Trophoblast cell (in vitro differentiated cells and primary cell): ENCODE data around the gene SLIRP.

ENCODE experiments used
- DNase-seq, 2 donors: peaks; one replicate each; pipeline ENCODE4 v3.0.0-alpha.2; 2016
- H2AFZ ChIP-seq: 2 replicates; pipeline ENCODE4 v1.6.1; 2013; ENCODE audit warnings: low read length, moderate library complexity, mild to moderate bottlenecking; ENCODE audit not compliant: insufficient read depth, poor library complexity
- H2AK5ac ChIP-seq: 2 replicates; pipeline ENCODE4 v1.6.1; 2013; ENCODE audit warnings: mild to moderate bottlenecking, low read length
- H2BK120ac ChIP-seq: 2 replicates; pipeline ENCODE4 v1.6.1; 2013; ENCODE audit warnings: low read length, mild to moderate bottlenecking, moderate library complexity; ENCODE audit not compliant: insufficient read depth, poor library complexity
- H2BK12ac ChIP-seq: 2 replicates; pipeline ENCODE4 v1.6.1; 2013; ENCODE audit warnings: mild to moderate bottlenecking, low read length, moderate library complexity
- H2BK5ac ChIP-seq: 2 replicates; pipeline ENCODE4 v1.6.1; 2013; ENCODE audit warnings: low read length, low read depth, moderate library complexity, mild to moderate bottlenecking; ENCODE audit not compliant: poor library complexity
- H3K14ac ChIP-seq: 2 replicates; pipeline ENCODE4 v1.6.1; 2013; ENCODE audit warnings: mild to moderate bottlenecking, low read length
- H3K18ac ChIP-seq: 2 replicates; pipeline ENCODE4 v1.6.1; 2013; ENCODE audit warnings: mild to moderate bottlenecking, low read length
- H3K23ac ChIP-seq: 2 replicates; pipeline ENCODE4 v1.6.1; 2013; ENCODE audit warnings: low read length
- H3K27ac ChIP-seq: 2 replicates; pipeline ENCODE4 v1.5.1; 2013; ENCODE audit warnings: low read depth, mild to moderate bottlenecking, inconsistent platforms, low read length, moderate library complexity
- H3K27me3 ChIP-seq: 2 replicates; pipeline ENCODE4 v1.6.1; 2013; ENCODE audit warnings: inconsistent platforms, mild to moderate bottlenecking, low read length, moderate library complexity; ENCODE audit not compliant: insufficient read depth
- H3K36me3 ChIP-seq, 2 experiments: 1 replicate in 1 of 2; 2 replicates in 1 of 2; pipeline ENCODE4 v1.6.1; 2013; ENCODE audit warnings: low read length in 2 of 2, mild to moderate bottlenecking in 2 of 2, moderate library complexity in 1 of 2; ENCODE audit not compliant: insufficient read depth in 2 of 2, control insufficient read depth in 1 of 2
- H3K4ac ChIP-seq: 2 replicates; pipeline ENCODE4 v1.6.1; 2013; ENCODE audit warnings: low read depth, mild to moderate bottlenecking, low read length, moderate library complexity
- H3K4me1 ChIP-seq, 2 experiments: 1 replicate in 1 of 2; 2 replicates in 1 of 2; pipeline ENCODE4 v1.6.1; 2013; ENCODE audit warnings: low read length in 2 of 2, mild to moderate bottlenecking in 2 of 2, moderate library complexity in 1 of 2; ENCODE audit not compliant: insufficient read depth in 2 of 2, control insufficient read depth in 1 of 2
- H3K4me2 ChIP-seq: 2 replicates; pipeline ENCODE4 v1.6.1; 2013; ENCODE audit warnings: inconsistent platforms, mild to moderate bottlenecking, low read length, moderate library complexity
- H3K4me3 ChIP-seq: 2 replicates; pipeline ENCODE4 v1.5.1; 2013; ENCODE audit warnings: mild to moderate bottlenecking, low read depth, low read length, inconsistent platforms
- H3K79me1 ChIP-seq: one replicate; pipeline ENCODE4 v1.6.1; 2013; ENCODE audit warnings: low read length
- H3K79me2 ChIP-seq: 2 replicates; pipeline ENCODE4 v1.6.1; 2013; ENCODE audit warnings: low read length, mild to moderate bottlenecking; ENCODE audit not compliant: control insufficient read depth, insufficient read depth, poor library complexity
- H3K9ac ChIP-seq: 2 replicates; pipeline ENCODE4 v1.6.1; 2013; ENCODE audit warnings: mild to moderate bottlenecking, low read length
- H3K9me3 ChIP-seq: 2 replicates; pipeline ENCODE4 v1.6.1; 2013; ENCODE audit warnings: low read depth, mild to moderate bottlenecking, control low read depth, inconsistent platforms, low read length; ENCODE audit not compliant: insufficient read depth
- H4K12ac ChIP-seq: 2 replicates; pipeline ENCODE4 v1.6.1; 2013; ENCODE audit warnings: low read depth, mild to moderate bottlenecking, low read length, moderate library complexity
- H4K8ac ChIP-seq: 2 replicates; pipeline ENCODE4 v1.6.1; 2013; ENCODE audit warnings: low read depth, mild to moderate bottlenecking, low read length, moderate library complexity
- H4K91ac ChIP-seq: one replicate; pipeline ENCODE4 v1.6.1; 2013; ENCODE audit warnings: low read depth, mild to moderate bottlenecking, low read length, moderate library complexity
- WGBS: extraction: QIAGEN DNeasy Blood & Tissue Kit; methylation state at CpG from one replicate; pipeline ENCODE4 v1.1.7; 2013; ENCODE audit warnings: missing lambda C conversion rate; ENCODE audit not compliant: insufficient read length, insufficient coverage; ENCODE audit errors: extremely low coverage; 5-methylcytosine and 5-hydroxymethylcytosine counted together

SLIRP gene

GRCh38 chr14:77763316-77763715 is 55.4 kb downstream of the SLIRP start:
- Histone ChIP-seq H4K91ac (no peak overlapping the region), H3K4me2 (no peak overlapping the region), H2AFZ (no peak overlapping the region), H4K12ac (no peak overlapping the region), H2AK5ac (no peak overlapping the region), H3K79me1 (peaks cover 4% of the 10 kb centered on the region), H3K9me3 (no peaks in the 10 kb centered on the region), H2BK120ac (no peak overlapping the region), H3K23ac (no peak overlapping the region), H3K14ac (no peak overlapping the region), H3K27ac (no peak overlapping the region), H4K8ac (no peak overlapping the region), H3K79me2 (peaks cover 4% of the 10 kb centered on the region), H3K9ac (no peak overlapping the region), H2BK5ac (no peak overlapping the region), H3K4me1 (no peaks in the 10 kb centered on the region), H3K36me3 (no peaks in the 10 kb centered on the region), H3K4ac (no peak overlapping the region), H3K27me3 (no peaks in the 10 kb centered on the region), H3K4me3 (no peak overlapping the region), H2BK12ac (no peak overlapping the region), H3K18ac (no peak overlapping the region)
- DNase-seq, result no peak
- WGBS, result no CpG with 5 or more reads among the region's 1 CpG

GRCh38 chr14:77763978-77764377 is 56.1 kb downstream of the SLIRP start:
- Histone ChIP-seq H3K4me2 (no peak overlapping the region), H3K79me2 (peaks cover 4% of the 10 kb centered on the region)

More at GRCh38 chr14:77763978-77764377, 56.1 kb downstream of the SLIRP start:
- Histone ChIP-seq H2BK120ac (no peak overlapping the region), H3K9me3 (no peaks in the 10 kb centered on the region), H3K79me1 (peaks cover 4% of the 10 kb centered on the region), H2AK5ac (no peak overlapping the region), H3K4ac (no peak overlapping the region), H3K4me3 (no peak overlapping the region), H3K36me3 (no peaks in the 10 kb centered on the region), H3K27me3 (no peaks in the 10 kb centered on the region), H3K4me1 (no peaks in the 10 kb centered on the region), H4K12ac (no peak overlapping the region), H2AFZ (no peak overlapping the region), H4K91ac (no peak overlapping the region), H3K27ac (no peak overlapping the region), H3K9ac (no peak overlapping the region), H2BK12ac (no peak overlapping the region), H3K23ac (no peak overlapping the region), H3K14ac (no peak overlapping the region), H2BK5ac (no peak overlapping the region), H3K18ac (no peak overlapping the region), H4K8ac (no peak overlapping the region)
- WGBS, result no CpG with 5 or more reads among the region's 3 CpGs
- DNase-seq, result no peak
